A375 (cell line): ENCODE measurements around the gene UBD. TPM values are rescaled to one million over a fixed set of nuclear protein-coding genes. Genes with fewer than 3 reads are reported as not detected.

Experiments used
- small RNA-seq: library from RNA; depleted of rRNA; stranded (forward); fragments of <200 nt; gene quantifications from one replicate; pipeline ENCODE3, GENCODE V24; 2014
- total RNA-seq: library from RNA; depleted of rRNA; stranded (reverse); fragments of >200 nt; shearing (Covaris generic); gene quantifications from 2 replicates; pipeline ENCODE4 v1.2.3, GENCODE V29; 2014; rRNA removed

UBD gene
- 0.40 and 1.4 TPM in 2 replicates for total RNA-seq

GRCh38 chr6:29559524-29560287 is at the start of gene UBD:
TSS of gene UBD (minus strand) at chr6:29559732. CDS start at chr6:29559701, 31 bp downstream.

GRCh38 chr6:29584821-29585220 is 25.3 kb upstream of the UBD start, which contains the start of gene OR2H2:
TSS of gene OR2H2 (plus strand) at chr6:29585121. CDS start at chr6:29587945, 2,824 bp downstream.

Small RNA genes within 50 kb of the gene (small RNA-seq; reads per million reads assigned to genes)
- gene SNORD32B (1.3 reads per million, percentile 62 among the genes with 10 or more reads in this experiment), gene TMEM183AP1 (not detected)

Other genes starting within 250 kb of the UBD start
- not detected in 2 replicates for gene OR5V1, start 190.9 kb downstream of the UBD start, total RNA-seq
- gene OR12D3, start 184.4 kb downstream of the UBD start, total RNA-seq, result 0.08 TPM in 1 of 2 replicates, not detected in the other
- gene OR12D2, start 164.1 kb downstream of the UBD start, total RNA-seq, result not detected in 2 replicates
- not detected in 2 replicates for gene OR12D1, start 144.8 kb downstream of the UBD start, total RNA-seq
- gene OR10C1, start 120.4 kb downstream of the UBD start, total RNA-seq, result not detected in 2 replicates
- gene OR11A1, start 102.7 kb downstream of the UBD start, total RNA-seq, result not detected in 2 replicates
- gene OR2H1, start 102.6 kb downstream of the UBD start, total RNA-seq, result not detected in 2 replicates
- gene MAS1L, start 71.8 kb downstream of the UBD start, total RNA-seq, result not detected in 2 replicates
- not detected in 2 replicates for gene OR2H2, start 25.4 kb upstream of the UBD start, total RNA-seq
- 13.4 and 17.6 TPM in 2 replicates for gene GABBR1, start 73.5 kb upstream of the UBD start, total RNA-seq
- 0.16 TPM in 1 of 2 replicates, not detected in the other for gene MOG, start 97.4 kb upstream of the UBD start, total RNA-seq
- not detected in 2 replicates for gene ZFP57, start 121.4 kb upstream of the UBD start, total RNA-seq
- 16.2 and 18.7 TPM in 2 replicates for gene HLA-F, start 163.7 kb upstream of the UBD start, total RNA-seq